Measurements from ENCODE around the gene NECTIN3.

NECTIN3 gene

DNA sequence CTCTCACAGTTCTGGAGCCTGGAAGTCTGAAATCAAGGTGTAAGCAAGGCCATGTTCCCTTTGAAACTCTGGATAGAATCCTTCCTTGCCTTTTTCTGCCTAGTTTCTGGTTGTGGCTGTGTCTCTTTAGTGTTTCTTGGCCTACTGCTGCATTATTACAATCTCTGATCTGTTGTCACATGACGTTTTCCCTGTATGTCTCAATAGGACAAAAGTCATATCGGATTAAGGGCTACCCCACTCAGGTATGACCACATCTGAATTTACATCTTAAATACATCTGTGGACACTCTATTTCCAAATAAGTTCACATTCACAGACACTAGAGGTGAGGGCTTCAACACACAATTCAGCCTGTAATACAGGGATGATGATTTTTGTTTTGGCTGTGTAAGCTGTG lies 13.3 kb downstream of the NECTIN3 start:
- Histone ChIP-seq H3K4me3 (ENCODE audit: low read length) (no peak overlapping the region), H3K9me3 (ENCODE audit: insufficient read depth, low read depth, low read length) (no peaks in the 10 kb centered on the region), H3K27me3 (ENCODE audit: insufficient read depth, low read length) (no peaks in the 10 kb centered on the region), H3K4me1 (ENCODE audit: insufficient read depth, low read length) (peaks cover 66% of the 10 kb centered on the region), H3K36me3 (ENCODE audit: insufficient read depth, low read length) (no peaks in the 10 kb centered on the region), H3K27ac (ENCODE audit: low read depth, low read length) (no peak overlapping the region), H3K9ac (ENCODE audit: low read depth, low read length) (no peak overlapping the region)
- WGBS: 89% methylated on average over 2 of the region's 2 CpGs

DNA sequence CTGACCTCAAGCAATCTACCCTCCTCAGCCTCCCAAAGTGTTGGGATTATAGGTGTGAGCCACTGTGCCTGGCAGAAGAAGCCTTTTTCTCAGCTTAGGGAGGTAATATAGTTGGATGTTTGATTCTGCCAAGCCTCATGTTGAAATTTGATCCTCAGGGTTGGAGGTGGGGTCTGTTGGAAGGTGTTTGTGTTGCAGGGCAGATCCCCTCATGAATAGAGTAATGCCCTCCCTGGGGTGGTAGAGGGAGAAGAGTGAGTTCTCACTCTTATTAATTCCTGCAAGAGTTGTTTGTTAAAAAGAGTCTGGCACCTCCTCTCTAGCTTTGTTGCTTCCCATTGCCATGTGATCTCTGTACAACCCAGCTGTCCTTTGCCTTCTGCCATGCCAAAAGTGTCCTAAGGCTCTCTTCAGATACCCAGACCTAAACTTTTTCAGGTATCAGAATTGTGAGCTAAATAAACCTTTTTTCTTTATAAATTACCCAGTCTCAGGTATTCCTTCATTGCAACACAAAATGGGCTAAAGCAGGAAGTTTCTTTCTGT lies 16.4 kb downstream of the NECTIN3 start:
- Histone ChIP-seq H3K27ac (ENCODE audit: low read depth, low read length) (peak overlapping the region; percentile 80), H3K4me3 (ENCODE audit: low read length) (peak overlapping the region; percentile 24; the same call in 1 of the 2 replicates), H3K9me3 (ENCODE audit: insufficient read depth, low read depth, low read length) (no peaks in the 10 kb centered on the region), H3K27me3 (ENCODE audit: insufficient read depth, low read length) (no peaks in the 10 kb centered on the region), H3K9ac (ENCODE audit: low read depth, low read length) (no peak overlapping the region), H3K36me3 (ENCODE audit: insufficient read depth, low read length) (no peaks in the 10 kb centered on the region), H3K4me1 (ENCODE audit: insufficient read depth, low read length) (peaks cover 44% of the 10 kb centered on the region)

DNA sequence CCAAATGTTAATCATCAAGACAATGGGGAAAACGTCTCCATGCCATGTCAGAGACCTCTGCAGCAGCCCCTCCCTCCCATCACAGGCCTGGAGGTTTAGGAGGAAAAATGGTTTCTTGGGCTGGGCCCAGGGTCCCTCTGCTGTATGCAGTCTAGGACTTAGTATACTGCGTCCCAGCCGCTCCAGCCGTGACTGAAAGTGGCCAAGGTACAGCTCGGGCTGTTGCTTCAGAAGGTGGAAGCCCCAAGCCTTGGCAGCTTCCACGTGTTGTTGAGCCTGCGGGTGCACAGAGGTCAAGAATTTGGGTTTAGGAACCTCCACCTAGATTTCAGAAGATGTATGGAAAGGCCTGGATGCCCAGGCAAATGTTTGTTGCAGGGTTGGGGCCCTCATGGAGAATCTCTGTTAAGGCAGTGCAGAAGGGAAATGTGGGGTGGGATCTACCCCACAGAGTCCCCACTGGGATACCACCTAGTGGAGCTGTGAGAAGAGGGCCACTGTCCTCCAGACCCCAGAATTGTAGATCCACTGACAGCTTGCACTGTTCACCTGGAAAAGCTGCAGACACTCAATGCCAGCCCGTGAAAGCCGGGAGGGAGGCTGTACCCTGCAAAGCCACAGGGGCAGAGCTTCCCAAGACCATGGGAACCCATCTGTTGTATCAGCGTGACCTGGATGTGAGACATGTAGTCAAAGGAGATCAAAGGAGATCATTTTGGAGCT lies 25.0 kb downstream of the NECTIN3 start:
- Histone ChIP-seq H3K4me1 (ENCODE audit: insufficient read depth, low read length) (peaks cover 13% of the 10 kb centered on the region), H3K9me3 (ENCODE audit: insufficient read depth, low read depth, low read length) (peaks cover 24% of the 10 kb centered on the region; the same call in 1 of the 2 replicates), H3K9ac (ENCODE audit: low read depth, low read length) (no peak overlapping the region), H3K27me3 (ENCODE audit: insufficient read depth, low read length) (no peaks in the 10 kb centered on the region), H3K4me3 (ENCODE audit: low read length) (no peak overlapping the region), H3K27ac (ENCODE audit: low read depth, low read length) (no peak overlapping the region), H3K36me3 (ENCODE audit: insufficient read depth, low read length) (peaks cover 10% of the 10 kb centered on the region; the same call in 1 of the 2 replicates)
- 80% methylated on average over 10 of the region's 10 CpGs for WGBS

DNA sequence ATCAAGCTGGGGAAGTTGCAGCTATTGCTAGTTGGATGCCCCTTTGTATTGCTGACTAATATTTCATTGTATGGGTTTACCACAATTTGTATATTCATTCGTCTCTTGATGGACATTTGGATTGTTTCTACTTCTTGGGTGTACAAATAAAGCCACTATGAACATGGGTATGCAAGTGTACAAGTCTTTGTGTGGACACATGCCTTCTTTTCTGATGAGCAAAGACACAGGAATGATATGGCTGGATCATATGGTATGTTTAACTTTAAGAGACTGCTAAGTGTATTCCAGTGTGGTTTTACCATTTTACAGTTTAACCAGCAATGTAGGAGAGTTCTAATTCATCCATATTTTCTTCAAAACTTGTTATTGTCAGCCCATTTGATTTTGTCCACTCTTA lies 32.2 kb downstream of the NECTIN3 start:
- Histone ChIP-seq H3K27me3 (ENCODE audit: insufficient read depth, low read length) (no peaks in the 10 kb centered on the region), H3K27ac (ENCODE audit: low read depth, low read length) (no peak overlapping the region), H3K9ac (ENCODE audit: low read depth, low read length) (no peak overlapping the region), H3K9me3 (ENCODE audit: insufficient read depth, low read depth, low read length) (0 out of 2 replicates have a peak, but pooled peaks cover 9% of the 10 kb centered on the region), H3K4me3 (ENCODE audit: low read length) (no peak overlapping the region), H3K36me3 (ENCODE audit: insufficient read depth, low read length) (no peaks in the 10 kb centered on the region), H3K4me1 (ENCODE audit: insufficient read depth, low read length) (peaks cover 47% of the 10 kb centered on the region)
- WGBS: 95% methylated on average over 1 of the region's 1 CpG

DNA sequence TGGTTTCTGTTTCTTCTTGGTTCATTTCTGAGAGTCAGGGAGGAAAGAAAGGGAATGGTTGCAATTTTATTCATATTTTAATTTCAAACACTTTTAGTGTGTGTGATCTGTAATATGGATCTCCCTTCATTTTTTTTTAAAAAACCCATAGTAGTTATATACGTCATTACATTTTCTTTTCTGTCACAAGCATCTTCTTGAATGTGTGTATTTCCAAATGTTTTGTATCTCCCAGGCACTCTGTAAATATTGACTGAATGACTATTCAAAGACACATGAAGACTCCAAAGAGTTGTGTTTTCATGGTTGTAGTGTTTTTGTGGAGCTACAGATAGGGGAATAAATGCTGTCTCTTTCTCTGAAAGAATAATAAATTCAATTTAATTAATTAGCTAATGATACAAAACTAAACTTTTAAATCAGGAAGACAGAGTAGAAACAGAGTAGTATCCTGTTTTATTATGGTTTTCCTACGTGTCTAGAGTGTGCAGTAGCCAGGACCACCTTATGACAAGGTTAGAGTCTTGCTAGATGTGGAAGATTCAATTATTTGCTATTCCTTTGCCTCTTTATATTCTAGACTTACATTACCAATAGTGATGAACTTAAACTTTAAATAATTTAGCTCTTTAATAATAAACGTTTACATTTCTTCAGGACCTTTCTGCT lies 35.5 kb downstream of the NECTIN3 start:
- WGBS: 100% methylated on average over 1 of the region's 3 CpGs
- H3K27me3 ChIP-seq (ENCODE audit: insufficient read depth, low read length): no peaks in the 10 kb centered on the region
- no peak overlapping the region for H3K4me3 ChIP-seq (ENCODE audit: low read length)

DNA sequence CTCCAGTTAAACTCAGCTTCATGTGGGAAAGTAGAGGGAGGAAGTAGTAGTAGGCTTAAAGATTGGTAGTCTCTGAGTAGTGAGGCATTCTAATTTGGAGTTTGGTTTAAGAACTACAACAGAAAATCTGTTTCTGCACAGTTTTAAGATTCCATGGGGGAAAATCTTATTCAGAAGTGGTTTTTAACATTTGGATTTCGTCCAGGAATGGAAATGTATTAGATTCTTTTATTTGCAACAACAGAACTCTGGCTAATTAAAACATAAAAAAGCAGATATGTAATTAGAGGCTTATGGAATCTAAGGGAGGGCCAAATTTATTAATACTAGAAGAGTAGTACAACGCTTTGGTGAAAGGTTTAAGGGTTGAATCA lies 36.0 kb downstream of the NECTIN3 start:
- H3K27ac ChIP-seq (ENCODE audit: low read depth, low read length): no peak overlapping the region
- WGBS: 83% methylated on average over 2 of the region's 2 CpGs
- no peak overlapping the region for H3K9ac ChIP-seq (ENCODE audit: low read depth, low read length)
- 0 out of 2 replicates have a peak, but pooled peaks cover 8% of the 10 kb centered on the region for H3K9me3 ChIP-seq (ENCODE audit: insufficient read depth, low read depth, low read length)
- H3K4me3 ChIP-seq (ENCODE audit: low read length): no peak overlapping the region
- peaks cover 55% of the 10 kb centered on the region for H3K4me1 ChIP-seq (ENCODE audit: insufficient read depth, low read length)
- no peaks in the 10 kb centered on the region for H3K27me3 ChIP-seq (ENCODE audit: insufficient read depth, low read length)
- no peaks in the 10 kb centered on the region for H3K36me3 ChIP-seq (ENCODE audit: insufficient read depth, low read length)

More for the DNA sequence above, 35.5 kb downstream of the NECTIN3 start:
- H3K4me1 ChIP-seq (ENCODE audit: insufficient read depth, low read length): peaks cover 51% of the 10 kb centered on the region
- no peak overlapping the region for H3K9ac ChIP-seq (ENCODE audit: low read depth, low read length)
- no peaks in the 10 kb centered on the region for H3K36me3 ChIP-seq (ENCODE audit: insufficient read depth, low read length)
- 0 out of 2 replicates have a peak, but pooled peaks cover 9% of the 10 kb centered on the region for H3K9me3 ChIP-seq (ENCODE audit: insufficient read depth, low read depth, low read length)
- no peak overlapping the region for H3K27ac ChIP-seq (ENCODE audit: low read depth, low read length)

DNA sequence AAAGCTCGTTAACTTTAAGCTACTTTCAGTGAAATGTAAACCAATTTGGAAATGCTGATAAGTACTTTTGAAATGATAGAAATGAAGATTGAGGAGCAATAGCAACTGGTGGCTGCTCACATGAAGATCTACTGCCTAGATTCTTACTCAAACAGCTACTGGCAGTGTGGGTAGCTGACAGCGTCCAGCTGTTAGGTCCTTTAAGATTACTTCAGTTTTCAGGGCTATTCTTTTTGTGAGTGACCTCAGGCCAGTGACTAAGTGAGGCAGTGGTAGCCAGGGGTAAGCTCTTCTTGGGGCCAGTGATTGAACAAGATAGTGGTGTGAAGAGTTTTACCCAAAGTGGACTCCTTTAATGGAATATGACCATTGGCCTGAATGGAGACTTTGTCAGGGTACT lies 41.3 kb downstream of the NECTIN3 start:
- H3K9me3 ChIP-seq (ENCODE audit: insufficient read depth, low read depth, low read length): no peaks in the 10 kb centered on the region
- 87% methylated on average over 2 of the region's 2 CpGs for WGBS
- H3K9ac ChIP-seq (ENCODE audit: low read depth, low read length): no peak overlapping the region
- H3K36me3 ChIP-seq (ENCODE audit: insufficient read depth, low read length): no peaks in the 10 kb centered on the region
- H3K27me3 ChIP-seq (ENCODE audit: insufficient read depth, low read length): no peaks in the 10 kb centered on the region
- no peak overlapping the region for H3K27ac ChIP-seq (ENCODE audit: low read depth, low read length)
- H3K4me3 ChIP-seq (ENCODE audit: low read length): no peak overlapping the region
- H3K4me1 ChIP-seq (ENCODE audit: insufficient read depth, low read length): peaks cover 28% of the 10 kb centered on the region

DNA sequence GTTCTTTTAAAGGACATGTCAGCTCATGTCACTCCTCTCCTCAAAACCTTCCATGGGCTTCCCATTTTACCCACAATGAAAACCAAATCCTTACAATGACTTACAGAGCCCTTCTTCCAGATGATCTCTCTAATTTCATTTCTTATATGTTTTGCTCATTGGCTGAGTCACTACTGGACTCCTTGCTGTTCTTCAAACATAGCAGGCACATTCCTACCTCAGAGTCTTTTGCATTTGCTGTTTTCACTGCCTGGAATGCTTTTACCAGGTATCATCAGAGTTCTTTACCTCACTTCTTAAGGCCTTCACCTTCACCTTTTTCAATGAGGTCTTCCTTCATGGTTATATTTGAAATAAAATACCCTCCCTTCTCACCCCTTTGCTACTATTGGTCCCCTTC lies 57.3 kb downstream of the NECTIN3 start:
- Histone ChIP-seq H3K9ac (ENCODE audit: low read depth, low read length) (no peak overlapping the region), H3K27ac (ENCODE audit: low read depth, low read length) (peak overlapping the region; percentile 48; the same call in 1 of the 2 replicates), H3K4me3 (ENCODE audit: low read length) (no peak overlapping the region), H3K36me3 (ENCODE audit: insufficient read depth, low read length) (peaks cover 33% of the 10 kb centered on the region), H3K9me3 (ENCODE audit: insufficient read depth, low read depth, low read length) (no peaks in the 10 kb centered on the region), H3K4me1 (ENCODE audit: insufficient read depth, low read length) (peaks cover 11% of the 10 kb centered on the region), H3K27me3 (ENCODE audit: insufficient read depth, low read length) (no peaks in the 10 kb centered on the region)

DNA sequence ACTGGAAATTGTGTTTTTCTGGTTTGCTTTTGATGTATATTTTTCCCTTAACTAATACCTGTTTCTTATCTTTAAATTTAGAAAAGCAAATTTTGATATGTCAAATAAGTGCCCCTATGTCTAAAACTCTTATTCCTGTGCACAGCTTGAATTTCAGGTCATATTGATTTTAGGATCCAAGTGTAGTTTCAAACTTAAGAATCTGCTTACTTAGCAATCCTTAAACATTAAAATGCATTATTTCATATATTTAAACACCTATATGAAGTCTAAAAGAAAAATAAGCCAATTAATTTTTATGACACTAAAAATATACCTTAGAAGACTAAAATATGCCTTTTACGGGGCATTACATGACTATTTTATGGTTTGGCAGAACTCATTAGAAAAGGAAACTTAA lies 59.2 kb downstream of the NECTIN3 start:
- no peak overlapping the region for H3K27ac ChIP-seq (ENCODE audit: low read depth, low read length)
- H3K36me3 ChIP-seq (ENCODE audit: insufficient read depth, low read length): peaks cover 31% of the 10 kb centered on the region
- H3K9me3 ChIP-seq (ENCODE audit: insufficient read depth, low read depth, low read length): no peaks in the 10 kb centered on the region
- no peak overlapping the region for H3K4me3 ChIP-seq (ENCODE audit: low read length)
- WGBS: no CpG with 5 or more reads among the region's 1 CpG
- no peaks in the 10 kb centered on the region for H3K27me3 ChIP-seq (ENCODE audit: insufficient read depth, low read length)
- H3K9ac ChIP-seq (ENCODE audit: low read depth, low read length): no peak overlapping the region
- H3K4me1 ChIP-seq (ENCODE audit: insufficient read depth, low read length): peaks cover 11% of the 10 kb centered on the region

DNA sequence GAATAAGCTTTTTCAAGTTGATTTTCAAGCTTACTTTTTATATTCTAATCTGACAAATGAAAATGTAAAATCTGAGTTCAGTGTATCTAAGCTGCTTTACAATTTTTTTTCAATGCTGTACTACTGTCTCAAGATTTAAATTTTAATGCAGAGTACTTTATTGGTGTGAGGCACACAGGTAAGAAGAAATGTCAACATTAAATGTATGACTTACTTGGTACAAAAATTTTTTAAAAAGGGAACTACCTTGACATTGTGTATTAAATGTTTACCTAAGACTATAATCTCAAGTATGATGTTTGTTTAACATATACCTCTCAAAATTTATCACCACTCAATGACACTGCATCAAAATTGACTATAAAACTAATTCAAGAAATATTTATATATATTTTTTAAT lies 62.7 kb downstream of the NECTIN3 start:
- Histone ChIP-seq H3K36me3 (ENCODE audit: insufficient read depth, low read length) (peaks cover 12% of the 10 kb centered on the region), H3K4me1 (ENCODE audit: insufficient read depth, low read length) (peaks cover under 1% of the 10 kb centered on the region; the same call in 1 of the 2 replicates), H3K27ac (ENCODE audit: low read depth, low read length) (no peak overlapping the region), H3K9ac (ENCODE audit: low read depth, low read length) (no peak overlapping the region), H3K9me3 (ENCODE audit: insufficient read depth, low read depth, low read length) (no peaks in the 10 kb centered on the region), H3K4me3 (ENCODE audit: low read length) (no peak overlapping the region), H3K27me3 (ENCODE audit: insufficient read depth, low read length) (no peaks in the 10 kb centered on the region)

DNA sequence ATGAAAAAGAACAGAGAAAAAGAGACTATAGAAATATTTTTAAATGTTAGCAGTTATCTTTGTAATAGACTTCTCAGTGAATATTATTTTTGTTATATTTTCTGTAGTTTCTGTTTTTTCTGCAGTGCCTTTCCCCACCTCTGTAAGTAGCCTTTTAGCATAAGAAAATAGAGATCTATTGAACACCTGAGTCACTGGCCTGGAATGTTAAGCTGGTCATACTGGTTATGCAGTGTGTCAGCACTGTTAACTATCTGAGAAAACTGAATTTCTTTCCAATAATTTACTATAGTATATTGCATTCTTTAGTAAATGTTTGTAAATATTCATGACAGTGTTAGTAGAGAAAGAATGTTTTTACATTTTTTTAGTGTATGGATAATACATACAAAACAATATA lies 79.8 kb downstream of the NECTIN3 start:
- Histone ChIP-seq H3K9me3 (ENCODE audit: insufficient read depth, low read depth, low read length) (no peaks in the 10 kb centered on the region), H3K9ac (ENCODE audit: low read depth, low read length) (no peak overlapping the region), H3K36me3 (ENCODE audit: insufficient read depth, low read length) (peaks cover 39% of the 10 kb centered on the region), H3K4me3 (ENCODE audit: low read length) (peak overlapping the region; percentile 24; the same call in 1 of the 2 replicates), H3K4me1 (ENCODE audit: insufficient read depth, low read length) (peaks cover 14% of the 10 kb centered on the region), H3K27ac (ENCODE audit: low read depth, low read length) (peak overlapping the region; percentile 43; the same call in 1 of the 2 replicates), H3K27me3 (ENCODE audit: insufficient read depth, low read length) (no peaks in the 10 kb centered on the region)

All from HUES64 (cell line).